Measurements from ENCODE around the gene MSL3.

MSL3 gene

GRCh38 chrX:11758400-11759171 is 549 bp downstream of the MSL3 start:
- peak overlapping the region; percentile 83 for H3K4me3 ChIP-seq (ENCODE audit: low read depth, low read length)
- DNase-seq (ENCODE audit: low read depth, low spot score) = peak; percentile 84
- in situ Hi-C loops (cut with HindIII; ENCODE audit: low sequenced_read_pairs) = no loop called here
- TF ChIP-seq CTCF (IDR thresholded peaks at IDR 0.05; ENCODE audit: low read depth, low read length) = peak; percentile 47

GRCh38 chrX:11759172-11759460 is 1.1 kb downstream of the MSL3 start:
- in situ Hi-C loops (cut with HindIII; ENCODE audit: low sequenced_read_pairs) = no loop called here
- H3K4me3 ChIP-seq (ENCODE audit: low read depth, low read length) = peak overlapping the region; percentile 83
- no peak for TF ChIP-seq CTCF (IDR thresholded peaks at IDR 0.05; ENCODE audit: low read depth, low read length)
- DNase-seq (ENCODE audit: low read depth, low spot score) = no peak

- peak overlapping the region; percentile 83 for H3K4me3 ChIP-seq (ENCODE audit: low read depth, low read length)
- in situ Hi-C loops (cut with HindIII; ENCODE audit: low sequenced_read_pairs) = no loop called here
- TF ChIP-seq CTCF (IDR thresholded peaks at IDR 0.05; ENCODE audit: low read depth, low read length) = no peak
- DNase-seq (ENCODE audit: low read depth, low spot score) = peak; percentile 91
Observed at GRCh38 chrX:11759461-11760311, 1.6 kb downstream of the MSL3 start.

- no peak for DNase-seq (ENCODE audit: low read depth, low spot score)
- no peak overlapping the region for H3K4me3 ChIP-seq (ENCODE audit: low read depth, low read length)
- in situ Hi-C loops (cut with HindIII; ENCODE audit: low sequenced_read_pairs) = no loop called here
- no peak for TF ChIP-seq CTCF (IDR thresholded peaks at IDR 0.05; ENCODE audit: low read depth, low read length)
Observed at GRCh38 chrX:11760958-11761357, 2.9 kb downstream of the MSL3 start.

- in situ Hi-C loops (cut with HindIII; ENCODE audit: low sequenced_read_pairs) = no loop called here
- no peak for DNase-seq (ENCODE audit: low read depth, low spot score)
- no peak overlapping the region for H3K4me3 ChIP-seq (ENCODE audit: low read depth, low read length)
- no peak for TF ChIP-seq CTCF (IDR thresholded peaks at IDR 0.05; ENCODE audit: low read depth, low read length)
Observed at GRCh38 chrX:11764602-11765067, 6.6 kb downstream of the MSL3 start.

GRCh38 chrX:11765449-11765848 is 7.4 kb downstream of the MSL3 start:
- no peak overlapping the region for H3K4me3 ChIP-seq (ENCODE audit: low read depth, low read length)
- in situ Hi-C loops (cut with HindIII; ENCODE audit: low sequenced_read_pairs) = no loop called here
- DNase-seq (ENCODE audit: low read depth, low spot score) = no peak
- no peak for TF ChIP-seq CTCF (IDR thresholded peaks at IDR 0.05; ENCODE audit: low read depth, low read length)
